ENCODE measurements around the gene UNC13B. TPM values are rescaled to one million over a fixed set of nuclear protein-coding genes. Genes with fewer than 3 reads are reported as not detected.

UNC13B gene
- total and polyA plus RNA-seq, 2 donors (not counting 3 experiments of a cell fraction or from before 2014, with no cell fraction given) = 30.1 to 46.2 TPM

- Histone ChIP-seq H2AFZ (ENCODE audit: low read depth, low read length) (no peak overlapping the region), H4K20me1 (replicated peaks; ENCODE audit: control insufficient read depth, extremely low read depth, insufficient read depth, low read length) (no peaks in the 10 kb centered on the region), H3K9me1 (replicated peaks; ENCODE audit: control insufficient read depth, extremely low read depth, insufficient read depth, low read length) (no peaks in the 10 kb centered on the region), H3K36me3 (ENCODE audit: control insufficient read depth in 2 of 2, extremely low read depth in 1 of 2, insufficient read depth in 2 of 2, low read length in 2 of 2) (no peaks in the 10 kb centered on the region), H3K9me3 (replicated peaks; ENCODE audit: control insufficient read depth, insufficient read depth, low read length) (no peaks in the 10 kb centered on the region), H3K4me2 (ENCODE audit: insufficient read depth, low read length) (no peak overlapping the region), H3K79me2 (ENCODE audit: control insufficient read depth, insufficient read depth, low read length) (no peaks in the 10 kb centered on the region), H3K27ac (ENCODE audit: insufficient read depth, low read depth, low read length) (no peak overlapping the region), H3K27me3 (ENCODE audit: control insufficient read depth in 2 of 2, insufficient read depth in 2 of 2, low read length in 2 of 2) (no peaks in the 10 kb centered on the region), H3K9ac (replicated peaks; ENCODE audit: extremely low read depth, insufficient read depth, low read length) (no peak overlapping the region), H3K4me1 (ENCODE audit: control insufficient read depth, extremely low read depth, insufficient read depth, low read length) (no peaks in the 10 kb centered on the region), H3K4me3 (replicated peaks in 1 of 3; ENCODE audit: insufficient read depth in 1 of 3, low read depth in 1 of 3, low read length in 3 of 3) (no peak overlapping the region)
- FAIRE-seq (no peak), DNase-seq (ENCODE audit: low read depth, low spot score) (no peak)
- intact Hi-C loops (cut with micrococcal nuclease) (no loop called here), dilution Hi-C loops (cut with MboI; ENCODE audit: extremely low pct_ligation_motif_present, low sequenced_read_pairs) (no loop called here)
- no TSS peak for BruUV-seq (replicated peaks)
- POLR2A ChIA-PET = no interaction called here
- TF ChIP-seq EZH2 (IDR thresholded peaks at IDR 0.05; ENCODE audit: borderline replicate concordance, low read depth, low read length, severe bottlenecking) (no peak), GATA2 (IDR thresholded peaks at IDR 0.05; ENCODE audit: insufficient read depth, insufficient read length, low read depth, low read length) (no peak), JUN (IDR thresholded peaks at IDR 0.05; ENCODE audit: borderline replicate concordance, insufficient read depth, insufficient read length, low read depth) (no peak), MYC (IDR thresholded peaks at IDR 0.05; ENCODE audit: low read depth, low read length) (no peak), POLR2AphosphoS5 (IDR thresholded peaks at IDR 0.05; ENCODE audit: insufficient read depth, low read depth, low read length) (no peak), POLR2A (IDR thresholded peaks at IDR 0.05; ENCODE audit: low read depth, low read length) (no peak), MAX (IDR thresholded peaks at IDR 0.05; ENCODE audit: insufficient read depth, insufficient read length) (no peak), FOS (IDR thresholded peaks at IDR 0.05; ENCODE audit: borderline replicate concordance, insufficient read depth, low read length) (no peak)
- TF ChIP-seq, protein P1, sequence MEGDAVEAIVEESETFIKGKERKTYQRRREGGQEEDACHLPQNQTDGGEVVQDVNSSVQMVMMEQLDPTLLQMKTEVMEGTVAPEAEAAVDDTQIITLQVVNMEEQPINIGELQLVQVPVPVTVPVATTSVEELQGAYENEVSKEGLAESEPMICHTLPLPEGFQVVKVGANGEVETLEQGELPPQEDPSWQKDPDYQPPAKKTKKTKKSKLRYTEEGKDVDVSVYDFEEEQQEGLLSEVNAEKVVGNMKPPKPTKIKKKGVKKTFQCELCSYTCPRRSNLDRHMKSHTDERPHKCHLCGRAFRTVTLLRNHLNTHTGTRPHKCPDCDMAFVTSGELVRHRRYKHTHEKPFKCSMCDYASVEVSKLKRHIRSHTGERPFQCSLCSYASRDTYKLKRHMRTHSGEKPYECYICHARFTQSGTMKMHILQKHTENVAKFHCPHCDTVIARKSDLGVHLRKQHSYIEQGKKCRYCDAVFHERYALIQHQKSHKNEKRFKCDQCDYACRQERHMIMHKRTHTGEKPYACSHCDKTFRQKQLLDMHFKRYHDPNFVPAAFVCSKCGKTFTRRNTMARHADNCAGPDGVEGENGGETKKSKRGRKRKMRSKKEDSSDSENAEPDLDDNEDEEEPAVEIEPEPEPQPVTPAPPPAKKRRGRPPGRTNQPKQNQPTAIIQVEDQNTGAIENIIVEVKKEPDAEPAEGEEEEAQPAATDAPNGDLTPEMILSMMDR (IDR thresholded peaks at IDR 0.05; ENCODE audit: extremely low read depth in 1 of 2, insufficient read depth in 1 of 2, low read depth in 1 of 2, low read length in 2 of 2) = no peak
- CTCF ChIA-PET = interaction anchor here (0.8 to 1.5 kb wide), 4 partner anchors 9 to 25 kb away, joined by 3 to 5 read pairs (median 4); no protein-coding TSS in a partner anchor
Measured at GRCh38 chr9:35294556-35294955, 132.7 kb downstream of the UNC13B start.

All from endothelial cell of umbilical vein (primary cell).